Skeletal muscle satellite cell (primary cell): ENCODE data around the gene BTBD6.
A peak's percentile ranks its signal among the peaks of the same experiment; 100 is the strongest.
"Not testable (repeated sequence)": the region's sequence is repeated elsewhere in the genome, so short reads cannot be mapped to it uniquely, and the experiment has no call there.

ENCODE experiments used
- H3K27me3 ChIP-seq: 2 replicates; pipeline ENCODE4 v1.7.0; 2013; ENCODE audit warnings: low read length; ENCODE audit not compliant: control insufficient read depth, insufficient read depth
- H3K36me3 ChIP-seq: 2 replicates; pipeline ENCODE4 v1.7.0; 2013; ENCODE audit warnings: mild to moderate bottlenecking, control low read depth, low read length; ENCODE audit not compliant: insufficient read depth
- H3K4me1 ChIP-seq: 2 replicates; pipeline ENCODE4 v1.7.0; 2013; ENCODE audit warnings: low read length; ENCODE audit not compliant: control insufficient read depth, insufficient read depth
- H3K4me2 ChIP-seq: 2 replicates; pipeline ENCODE4 v1.7.0; 2013; ENCODE audit warnings: mild to moderate bottlenecking, low read length
- H3K4me3 ChIP-seq: 2 replicates; pipeline ENCODE4 v1.7.0; 2013; ENCODE audit warnings: low read length
- H3K9ac ChIP-seq: 2 replicates; pipeline ENCODE4 v1.7.0; 2013; ENCODE audit warnings: mild to moderate bottlenecking, low read depth, low read length, moderate library complexity
- H3K9me3 ChIP-seq: replicated peaks from 2 replicates; pipeline ENCODE4 v1.7.0; 2013; ENCODE audit warnings: mild to moderate bottlenecking, control low read depth, low read length

BTBD6 gene

GRCh38 chr14:105290621-105291346 lies 42.5 kb downstream of the BTBD6 start:
- Histone ChIP-seq H3K27me3 (no peaks in the 10 kb centered on the region), H3K36me3 (no peaks in the 10 kb centered on the region), H3K4me3 (no peak overlapping the region), H3K4me2 (no peak overlapping the region), H3K4me1 (peaks cover 6% of the 10 kb centered on the region), H3K9me3 (no peaks in the 10 kb centered on the region), H3K9ac (no peak overlapping the region)

- Histone ChIP-seq H3K36me3 (no peaks in the 10 kb centered on the region), H3K27me3 (no peaks in the 10 kb centered on the region), H3K4me2 (no peak overlapping the region), H3K4me3 (no peak overlapping the region), H3K4me1 (peaks cover 6% of the 10 kb centered on the region), H3K9me3 (no peaks in the 10 kb centered on the region), H3K9ac (no peak overlapping the region)
Observed at GRCh38 chr14:105292826-105293711, 44.7 kb downstream of the BTBD6 start.

- H3K4me3 ChIP-seq: no peak overlapping the region
- H3K27me3 ChIP-seq: no peaks in the 10 kb centered on the region
- H3K4me2 ChIP-seq: peak overlapping the region; percentile 31
- H3K9ac ChIP-seq: no peak overlapping the region
- peaks cover 6% of the 10 kb centered on the region for H3K4me1 ChIP-seq
- no peaks in the 10 kb centered on the region for H3K9me3 ChIP-seq
- H3K36me3 ChIP-seq: no peaks in the 10 kb centered on the region
Observed at GRCh38 chr14:105294142-105294597, 45.8 kb downstream of the BTBD6 start.

GRCh38 chr14:105297311-105297710 lies 49.0 kb downstream of the BTBD6 start:
- H3K9me3 ChIP-seq, H3K27me3 ChIP-seq, H3K4me2 ChIP-seq, H3K9ac ChIP-seq, H3K36me3 ChIP-seq, H3K4me3 ChIP-seq: not testable (repeated sequence)
- H3K4me1 ChIP-seq: peaks cover 11% of the 10 kb centered on the region

GRCh38 chr14:105299654-105300541 lies 51.6 kb downstream of the BTBD6 start:
- no peaks in the 10 kb centered on the region for H3K27me3 ChIP-seq
- H3K9me3 ChIP-seq: no peaks in the 10 kb centered on the region
- H3K4me1 ChIP-seq: peaks cover 4% of the 10 kb centered on the region
- peak overlapping the region; percentile 97 for H3K9ac ChIP-seq
- H3K4me2 ChIP-seq: peak overlapping the region; percentile 95
- no peaks in the 10 kb centered on the region for H3K36me3 ChIP-seq
- peak overlapping the region; percentile 99 for H3K4me3 ChIP-seq
